OCI-LY1 (cell line): Measurements from ENCODE around the gene UROC1.

Experiments
- EZH2 ChIP-seq: fragments of 200-600 bp; sonication (generic), shearing (Covaris generic); IDR thresholded peaks from 2 replicates; pipeline ENCODE4 v1.8.0; 2017; ENCODE audit warnings: borderline replicate concordance, mixed run types, mild to moderate bottlenecking, antibody characterized with exemption, low read length, moderate library complexity, mixed read lengths
- TF ChIP-seq, protein P1 (sequence below): fragments of 200-600 bp; sonication (generic), shearing (Covaris generic); IDR thresholded peaks from 2 replicates; pipeline ENCODE4 v1.5.1; 2017; ENCODE audit warnings: mild to moderate bottlenecking, antibody characterized with exemption, low read length, moderate library complexity, mixed read lengths

DNA sequence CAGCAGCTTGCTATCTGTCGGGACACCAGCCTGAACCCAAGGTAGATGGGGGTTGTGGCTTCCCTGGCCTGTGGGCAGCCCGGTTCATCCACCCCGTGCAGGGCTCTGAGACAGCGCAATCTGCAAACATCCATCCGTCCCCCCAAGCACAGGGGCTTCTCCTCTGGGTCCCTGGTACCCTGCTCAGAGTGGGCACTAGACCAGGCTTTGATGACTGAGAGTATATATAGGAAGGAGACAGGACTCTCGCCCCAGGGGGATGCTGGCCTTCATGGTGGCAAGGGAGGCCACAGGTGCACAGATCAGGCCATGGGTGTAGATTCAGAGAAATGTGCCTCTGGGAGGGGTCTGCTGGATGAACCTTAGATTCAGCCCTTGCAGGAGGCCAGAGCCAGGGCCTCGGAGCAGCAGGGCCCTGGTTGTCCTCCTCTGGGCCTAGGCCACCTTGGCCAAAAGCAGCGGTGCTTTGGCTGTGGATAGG lies 82.6 kb downstream of the UROC1 start:
- TF ChIP-seq, protein P1, sequence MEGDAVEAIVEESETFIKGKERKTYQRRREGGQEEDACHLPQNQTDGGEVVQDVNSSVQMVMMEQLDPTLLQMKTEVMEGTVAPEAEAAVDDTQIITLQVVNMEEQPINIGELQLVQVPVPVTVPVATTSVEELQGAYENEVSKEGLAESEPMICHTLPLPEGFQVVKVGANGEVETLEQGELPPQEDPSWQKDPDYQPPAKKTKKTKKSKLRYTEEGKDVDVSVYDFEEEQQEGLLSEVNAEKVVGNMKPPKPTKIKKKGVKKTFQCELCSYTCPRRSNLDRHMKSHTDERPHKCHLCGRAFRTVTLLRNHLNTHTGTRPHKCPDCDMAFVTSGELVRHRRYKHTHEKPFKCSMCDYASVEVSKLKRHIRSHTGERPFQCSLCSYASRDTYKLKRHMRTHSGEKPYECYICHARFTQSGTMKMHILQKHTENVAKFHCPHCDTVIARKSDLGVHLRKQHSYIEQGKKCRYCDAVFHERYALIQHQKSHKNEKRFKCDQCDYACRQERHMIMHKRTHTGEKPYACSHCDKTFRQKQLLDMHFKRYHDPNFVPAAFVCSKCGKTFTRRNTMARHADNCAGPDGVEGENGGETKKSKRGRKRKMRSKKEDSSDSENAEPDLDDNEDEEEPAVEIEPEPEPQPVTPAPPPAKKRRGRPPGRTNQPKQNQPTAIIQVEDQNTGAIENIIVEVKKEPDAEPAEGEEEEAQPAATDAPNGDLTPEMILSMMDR, result no peak
- no peak for TF ChIP-seq EZH2
